GM12865 (cell line): ENCODE data around the gene DENND1A.

Experiments
- DNase-seq: peaks from one replicate; pipeline ENCODE4 v3.0.0; 2010; ENCODE audit warnings: low read depth
- H3K4me3 ChIP-seq: 2 replicates; pipeline ENCODE4 v1.5.1; 2011; ENCODE audit warnings: mild to moderate bottlenecking, low read depth, low read length, control low read depth
- CTCF ChIP-seq: IDR thresholded peaks from 2 replicates; pipeline ENCODE4 v1.5.1; 2011; ENCODE audit warnings: low read length, control low read depth, low read depth, inconsistent platforms; ENCODE audit not compliant: insufficient read depth; ENCODE audit errors: missing control alignments

The DENND1A gene

GRCh38 chr9:123426406-123426805 is 503.5 kb downstream of the DENND1A start:
- H3K4me3 ChIP-seq = no peak overlapping the region
- no peak for TF ChIP-seq CTCF
- peak; percentile 55 for DNase-seq

DNA sequence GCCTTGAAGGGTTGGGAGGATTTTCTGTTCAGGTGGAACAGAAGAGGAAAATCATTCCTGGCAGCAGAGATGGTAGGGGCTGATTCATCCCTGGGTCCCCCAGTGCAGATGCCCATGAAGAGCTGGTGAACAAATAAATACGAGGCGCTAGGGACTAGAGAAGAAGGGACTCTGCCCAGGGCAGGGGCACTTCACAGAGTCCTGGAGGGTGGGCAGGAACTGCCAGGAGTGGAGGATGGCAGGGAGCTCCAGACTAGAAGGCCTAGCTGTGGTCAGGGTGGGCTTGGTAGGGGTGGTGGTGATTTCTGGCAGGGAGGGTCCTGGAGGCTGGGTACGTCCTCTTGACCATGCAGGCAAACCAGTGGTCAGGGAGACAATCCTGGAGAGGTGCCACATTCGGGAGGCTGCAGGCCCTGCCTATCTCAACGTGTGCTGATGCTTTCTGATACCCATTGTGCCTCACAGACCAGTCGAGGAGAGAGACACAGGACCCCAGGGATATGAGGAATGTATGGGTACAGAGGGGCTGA is 504.0 kb downstream of the DENND1A start:
- H3K4me3 ChIP-seq = no peak overlapping the region
- no peak for TF ChIP-seq CTCF
- no peak for DNase-seq

DNA sequence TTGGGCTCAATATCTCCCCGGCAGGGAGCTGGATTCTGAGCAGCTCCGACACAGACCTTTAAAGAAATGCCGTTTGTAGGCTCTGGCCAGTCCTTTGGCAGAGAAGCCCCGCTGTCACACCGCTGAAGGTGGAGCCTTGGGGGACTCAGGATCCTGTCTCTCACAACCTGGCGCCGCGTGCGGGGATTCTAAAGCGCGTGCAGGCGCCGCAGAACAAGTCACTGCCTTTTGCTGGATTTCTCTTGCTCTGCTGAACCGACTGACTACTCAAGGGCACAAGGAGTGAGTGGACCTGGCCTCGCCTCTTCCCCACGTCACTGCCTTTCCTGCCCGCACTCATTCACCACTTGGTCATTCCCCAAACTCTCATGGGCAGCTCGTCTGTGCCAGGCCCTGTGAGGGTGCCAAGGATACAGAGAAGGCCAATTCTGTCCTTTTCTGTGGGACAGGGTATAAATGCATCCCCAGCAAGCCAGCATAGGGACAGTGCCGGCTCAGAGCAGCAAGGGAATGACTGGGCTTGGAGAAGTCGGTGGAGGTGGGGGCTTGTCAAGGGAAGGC is 504.6 kb downstream of the DENND1A start:
- TF ChIP-seq CTCF = no peak
- H3K4me3 ChIP-seq = no peak overlapping the region
- no peak for DNase-seq

DNA sequence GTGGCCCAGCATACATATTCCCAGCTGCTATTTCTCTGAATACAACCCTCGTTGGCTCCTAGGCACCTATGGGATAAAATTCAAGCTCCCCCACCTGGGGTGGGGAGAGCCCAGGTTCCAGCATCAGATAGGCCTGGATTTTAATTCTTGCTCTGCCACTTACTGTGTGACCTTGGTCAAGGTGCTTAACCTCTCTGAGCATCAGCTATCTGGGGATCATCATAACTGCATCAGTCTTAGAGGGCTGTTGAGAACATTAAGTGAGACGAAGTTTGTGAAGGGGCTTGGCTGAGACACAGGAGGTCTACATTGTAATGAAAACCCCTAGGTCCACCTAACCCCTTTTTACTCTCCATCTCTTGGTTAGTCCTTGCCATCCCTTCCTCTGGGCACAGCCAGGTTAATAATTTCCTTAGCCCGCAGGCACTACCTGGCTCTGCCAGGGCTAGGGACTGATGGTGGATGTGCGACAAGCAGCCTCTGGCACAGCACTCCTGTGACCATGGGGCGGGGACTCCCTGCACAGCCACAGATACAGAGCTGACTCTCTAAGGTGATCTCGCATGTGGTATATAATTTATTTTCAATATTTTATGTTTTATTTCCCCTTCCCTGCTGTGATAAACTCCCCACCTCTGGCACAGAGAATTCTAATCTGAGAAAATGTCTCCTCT is 505.2 kb downstream of the DENND1A start:
- no peak for DNase-seq
- TF ChIP-seq CTCF = no peak
- no peak overlapping the region for H3K4me3 ChIP-seq

DNA sequence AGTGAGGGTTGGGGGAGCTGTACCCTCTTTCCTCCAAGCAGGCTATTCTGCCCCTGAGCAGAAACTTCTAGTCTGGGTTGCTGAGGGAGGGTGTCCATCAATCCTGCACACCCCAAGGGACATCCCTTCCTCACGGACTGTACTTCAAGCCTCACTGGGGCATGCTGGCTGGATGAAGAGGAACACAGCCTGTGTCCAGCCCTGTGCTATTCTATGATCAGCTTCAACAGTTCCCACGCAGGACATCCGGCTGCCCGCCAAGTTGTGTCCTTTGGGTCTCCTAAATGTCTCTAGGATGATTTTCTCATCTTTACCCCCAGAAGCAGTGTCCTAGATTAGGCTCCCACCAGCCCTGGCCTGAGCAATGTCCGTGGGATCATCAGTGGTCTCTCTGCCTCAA is 505.8 kb downstream of the DENND1A start:
- no peak overlapping the region for H3K4me3 ChIP-seq
- no peak for TF ChIP-seq CTCF
- no peak for DNase-seq

DNA sequence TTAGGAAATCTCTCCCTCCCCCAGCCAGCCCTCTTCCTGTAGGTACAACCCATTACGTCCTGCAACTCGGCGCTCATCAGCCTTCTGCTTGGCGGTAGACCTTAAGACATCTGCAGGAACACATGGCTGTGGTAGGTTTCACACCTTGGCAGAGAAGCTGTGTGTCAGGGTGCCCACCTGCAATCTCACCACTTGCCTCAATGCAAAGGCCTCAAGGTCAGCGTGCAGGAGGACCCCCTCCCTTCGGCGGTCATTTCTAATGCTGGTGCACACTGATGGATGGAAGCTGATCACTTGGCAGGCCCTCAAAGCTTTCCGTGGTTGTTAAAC is 506.6 kb downstream of the DENND1A start:
- no peak for TF ChIP-seq CTCF
- no peak overlapping the region for H3K4me3 ChIP-seq
- no peak for DNase-seq

- TF ChIP-seq CTCF = no peak
- no peak for DNase-seq
- no peak overlapping the region for H3K4me3 ChIP-seq
Observed at GRCh38 chr9:123422635-123423310, 507.2 kb downstream of the DENND1A start.
